ENCODE measurements around the gene C11orf16.
A peak's percentile ranks its signal among the peaks of the same experiment; 100 is the strongest.
"Not testable (repeated sequence)": the region's sequence is repeated elsewhere in the genome, so short reads cannot be mapped to it uniquely, and the experiment has no call there.

The C11orf16 gene
- 0 to 0.54 (median 0) reads per million in 4 experiments for total RNA-seq

- DNase-seq = no peak
Observed at GRCh38 chr11:8932564-8933180, at the start of gene C11orf16. Gene C11orf16, minus strand, starts transcription at chr11:8932947. Its CDS starts 639 bp downstream, at chr11:8932308.

- DNase-seq = no peak
Observed at GRCh38 chr11:8980485-8980884, 47.7 kb upstream of the C11orf16 start.

GRCh38 chr11:8979365-8979764 lies 46.6 kb upstream of the C11orf16 start:
- not testable (repeated sequence) for DNase-seq

GRCh38 chr11:8973121-8973520 lies 40.4 kb upstream of the C11orf16 start:
- no peak for DNase-seq

GRCh38 chr11:8971924-8972316 lies 39.2 kb upstream of the C11orf16 start:
- no peak for DNase-seq

GRCh38 chr11:8971196-8971923 lies 38.6 kb upstream of the C11orf16 start:
- DNase-seq = no peak

GRCh38 chr11:8967184-8967583 lies 34.4 kb upstream of the C11orf16 start:
- DNase-seq = no peak

GRCh38 chr11:8964324-8965320 lies 31.9 kb upstream of the C11orf16 start, which contains the start of gene TMEM9B:
Gene TMEM9B, minus strand, starts transcription at chr11:8964442. Its CDS starts 129 bp downstream, at chr11:8964313.
- peak; percentile 51 for DNase-seq

- DNase-seq = peak; percentile 52
Observed at GRCh38 chr11:8963569-8964323, 31.0 kb upstream of the C11orf16 start.

GRCh38 chr11:8962841-8963240 lies 30.1 kb upstream of the C11orf16 start:
- no peak for DNase-seq

GRCh38 chr11:8961401-8961800 lies 28.7 kb upstream of the C11orf16 start:
- DNase-seq = no peak

GRCh38 chr11:8959546-8960166 lies 26.9 kb upstream of the C11orf16 start:
- no peak for DNase-seq

- DNase-seq = no peak
Observed at GRCh38 chr11:8956860-8957259, 24.1 kb upstream of the C11orf16 start.

- DNase-seq = no peak
Observed at GRCh38 chr11:8948886-8949285, 16.1 kb upstream of the C11orf16 start.

GRCh38 chr11:8947230-8947943 lies 14.6 kb upstream of the C11orf16 start:
- DNase-seq = no peak

- no peak for DNase-seq
Observed at GRCh38 chr11:8942518-8943066, 9.8 kb upstream of the C11orf16 start, which contains the start of gene ASCL3. Gene ASCL3, minus strand, starts transcription at chr11:8943016. Its CDS starts 4,855 bp downstream, at chr11:8938161.

GRCh38 chr11:8941341-8942103 lies 8.8 kb upstream of the C11orf16 start:
- DNase-seq = no peak

GRCh38 chr11:8937659-8938058 lies 4.9 kb upstream of the C11orf16 start:
- DNase-seq = no peak

GRCh38 chr11:8937159-8937558 lies 4.4 kb upstream of the C11orf16 start:
- no peak for DNase-seq

- not testable (repeated sequence) for DNase-seq
Observed at GRCh38 chr11:8935789-8936188, 3.0 kb upstream of the C11orf16 start.
